ENCODE results near the gene KL. TPM values are rescaled to one million over a fixed set of nuclear protein-coding genes. Genes with fewer than 3 reads are reported as not detected.

The KL gene
- total RNA-seq, 1 experiment from 2014 or later, result 1.5 TPM

- Histone ChIP-seq H3K9me3 (ENCODE audit: low read depth, low read length, poor library complexity, severe bottlenecking) (no peaks in the 10 kb centered on the region), H3K4me3 (ENCODE audit: low read depth, low read length, poor library complexity, severe bottlenecking) (no peak overlapping the region), H3K4me1 (ENCODE audit: insufficient read depth, low read length, poor library complexity, severe bottlenecking) (peaks cover 18% of the 10 kb centered on the region), H3K27me3 (replicated peaks; ENCODE audit: insufficient read depth, low read depth, low read length, poor library complexity) (no peaks in the 10 kb centered on the region), H3K36me3 (ENCODE audit: insufficient read depth, low read length, poor library complexity, severe bottlenecking) (no peaks in the 10 kb centered on the region), H3K27ac (ENCODE audit: low read depth, low read length, poor library complexity, severe bottlenecking) (no peak overlapping the region)
- TF ChIP-seq CTCF (conservative IDR thresholded peaks at IDR 0.05; ENCODE audit: low read depth, low read length), result no peak
- TF ChIP-seq EZH2 (IDR thresholded peaks at IDR 0.05; ENCODE audit: borderline replicate concordance, low read depth, low read length, poor library complexity, severe bottlenecking), result no peak
- DNase-seq (ENCODE audit: low spot score), result no peak
- POLR2A ChIA-PET (ENCODE audit: low non-redundant PET), result no interaction called here
- BruUV-seq (replicated peaks), result no TSS peak
- intact Hi-C loops (cut with micrococcal nuclease; ENCODE audit: unreplicated experiment), result no loop called here
- CTCF ChIA-PET, result no interaction called here
These were observed 63.7 kb downstream of the KL start for GRCh38 chr13:33079960-33080359.

- BruUV-seq (replicated peaks), result TSS peak; percentile 48
- DNase-seq (ENCODE audit: low spot score), result peak; percentile 45
- Histone ChIP-seq H3K27me3 (replicated peaks; ENCODE audit: insufficient read depth, low read depth, low read length, poor library complexity) (no peaks in the 10 kb centered on the region), H3K4me3 (ENCODE audit: low read depth, low read length, poor library complexity, severe bottlenecking) (no peak overlapping the region), H3K27ac (ENCODE audit: low read depth, low read length, poor library complexity, severe bottlenecking) (peak overlapping the region; percentile 46), H3K9me3 (ENCODE audit: low read depth, low read length, poor library complexity, severe bottlenecking) (no peaks in the 10 kb centered on the region), H3K4me1 (ENCODE audit: insufficient read depth, low read length, poor library complexity, severe bottlenecking) (peaks cover 18% of the 10 kb centered on the region), H3K36me3 (ENCODE audit: insufficient read depth, low read length, poor library complexity, severe bottlenecking) (no peaks in the 10 kb centered on the region)
- CTCF ChIA-PET, result no interaction called here
- intact Hi-C loops (cut with micrococcal nuclease; ENCODE audit: unreplicated experiment), result no loop called here
- TF ChIP-seq CTCF (conservative IDR thresholded peaks at IDR 0.05; ENCODE audit: low read depth, low read length) (no peak), EZH2 (IDR thresholded peaks at IDR 0.05; ENCODE audit: borderline replicate concordance, low read depth, low read length, poor library complexity, severe bottlenecking) (no peak)
- POLR2A ChIA-PET (ENCODE audit: low non-redundant PET), result no interaction called here
These were observed 64.9 kb downstream of the KL start for GRCh38 chr13:33080972-33081590.

- ChIA-PET CTCF (no interaction called here), POLR2A (ENCODE audit: low non-redundant PET) (no interaction called here)
- Histone ChIP-seq H3K27ac (ENCODE audit: low read depth, low read length, poor library complexity, severe bottlenecking) (peak overlapping the region; percentile 46), H3K4me1 (ENCODE audit: insufficient read depth, low read length, poor library complexity, severe bottlenecking) (peaks cover 18% of the 10 kb centered on the region), H3K4me3 (ENCODE audit: low read depth, low read length, poor library complexity, severe bottlenecking) (no peak overlapping the region), H3K9me3 (ENCODE audit: low read depth, low read length, poor library complexity, severe bottlenecking) (no peaks in the 10 kb centered on the region), H3K27me3 (replicated peaks; ENCODE audit: insufficient read depth, low read depth, low read length, poor library complexity) (no peaks in the 10 kb centered on the region), H3K36me3 (ENCODE audit: insufficient read depth, low read length, poor library complexity, severe bottlenecking) (no peaks in the 10 kb centered on the region)
- intact Hi-C loops (cut with micrococcal nuclease; ENCODE audit: unreplicated experiment), result no loop called here
- DNase-seq (ENCODE audit: low spot score), result peak; percentile 54
- TF ChIP-seq CTCF (conservative IDR thresholded peaks at IDR 0.05; ENCODE audit: low read depth, low read length), result no peak
- TF ChIP-seq EZH2 (IDR thresholded peaks at IDR 0.05; ENCODE audit: borderline replicate concordance, low read depth, low read length, poor library complexity, severe bottlenecking), result no peak
- BruUV-seq (replicated peaks), result no TSS peak
These were observed 65.4 kb downstream of the KL start for GRCh38 chr13:33081666-33082065.

Measured in A673 (cell line).